CD4-positive, alpha-beta T cell treated with Interleukin-10 for 1 hour (primary cell): ENCODE data around the gene GPR142.

Experiments
- DNase-seq: peaks from one replicate; pipeline ENCODE4 v3.0.0-alpha.2; 2020

GPR142 gene

DNA sequence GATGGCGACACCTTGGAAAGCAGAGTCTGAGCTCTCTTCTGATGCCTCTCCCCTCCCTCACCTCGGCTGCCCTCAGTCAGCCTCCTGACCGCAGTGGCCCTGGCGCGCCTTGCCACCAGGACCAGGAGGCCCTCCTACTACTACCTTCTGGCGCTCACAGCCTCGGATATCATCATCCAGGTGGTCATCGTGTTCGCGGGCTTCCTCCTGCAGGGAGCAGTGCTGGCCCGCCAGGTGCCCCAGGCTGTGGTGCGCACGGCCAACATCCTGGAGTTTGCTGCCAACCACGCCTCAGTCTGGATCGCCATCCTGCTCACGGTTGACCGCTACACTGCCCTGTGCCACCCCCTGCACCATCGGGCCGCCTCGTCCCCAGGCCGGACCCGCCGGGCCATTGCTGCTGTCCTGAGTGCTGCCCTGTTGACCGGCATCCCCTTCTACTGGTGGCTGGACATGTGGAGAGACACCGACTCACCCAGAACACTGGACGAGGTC, 4.4 kb downstream of the GPR142 start:
- no peak for DNase-seq

DNA sequence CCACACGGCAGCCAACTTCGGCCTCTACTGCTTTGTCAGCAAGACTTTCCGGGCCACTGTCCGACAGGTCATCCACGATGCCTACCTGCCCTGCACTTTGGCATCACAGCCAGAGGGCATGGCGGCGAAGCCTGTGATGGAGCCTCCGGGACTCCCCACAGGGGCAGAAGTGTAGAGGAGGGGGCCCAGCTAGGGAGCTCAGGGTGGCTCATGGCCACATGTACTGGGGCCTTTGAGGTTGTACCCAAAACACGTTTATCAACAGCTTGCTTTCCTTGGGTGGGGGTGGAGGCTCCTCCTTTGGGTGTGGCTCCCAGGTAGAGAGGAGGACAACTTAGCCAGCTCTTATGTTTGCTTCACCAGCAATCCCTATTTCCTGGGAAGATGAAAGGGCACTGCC, 5.1 kb downstream of the GPR142 start:
- DNase-seq = no peak

DNA sequence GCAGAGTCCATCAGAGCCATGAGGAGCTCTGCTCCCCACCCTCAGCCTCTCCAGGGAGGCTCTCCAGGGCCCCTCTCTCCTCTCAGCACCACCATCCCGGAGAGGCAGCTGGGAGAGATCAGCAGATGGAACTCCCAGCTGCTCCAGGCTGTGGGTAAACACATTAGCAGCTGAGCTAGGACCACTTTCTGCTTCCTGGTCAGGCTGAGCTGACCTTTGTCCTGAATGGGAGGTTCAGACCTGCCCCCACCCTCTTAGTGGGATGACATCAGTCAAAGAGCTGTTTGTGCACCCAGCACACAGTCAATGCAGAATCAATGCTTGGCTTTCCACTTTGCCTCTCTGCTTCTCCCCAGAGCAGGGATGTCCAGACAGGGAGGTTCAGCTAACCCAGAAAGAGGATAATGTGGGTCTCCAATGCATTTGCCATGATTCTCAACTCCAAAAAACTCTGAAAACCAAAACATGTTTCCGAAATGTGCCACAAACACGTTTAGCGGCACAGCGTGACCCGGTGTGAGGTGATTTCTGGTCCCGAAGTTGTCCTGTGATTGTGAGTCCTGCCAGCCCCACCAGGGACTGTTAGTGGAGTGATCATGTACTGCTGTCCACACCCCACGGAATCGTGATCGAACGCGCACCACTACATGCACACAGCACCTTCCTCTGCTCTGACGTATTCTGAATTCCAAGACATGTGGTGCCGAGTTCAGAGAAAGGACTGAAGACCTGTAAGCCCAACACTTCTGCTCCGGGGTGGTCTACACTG, 6.7 kb downstream of the GPR142 start:
- no peak for DNase-seq

DNA sequence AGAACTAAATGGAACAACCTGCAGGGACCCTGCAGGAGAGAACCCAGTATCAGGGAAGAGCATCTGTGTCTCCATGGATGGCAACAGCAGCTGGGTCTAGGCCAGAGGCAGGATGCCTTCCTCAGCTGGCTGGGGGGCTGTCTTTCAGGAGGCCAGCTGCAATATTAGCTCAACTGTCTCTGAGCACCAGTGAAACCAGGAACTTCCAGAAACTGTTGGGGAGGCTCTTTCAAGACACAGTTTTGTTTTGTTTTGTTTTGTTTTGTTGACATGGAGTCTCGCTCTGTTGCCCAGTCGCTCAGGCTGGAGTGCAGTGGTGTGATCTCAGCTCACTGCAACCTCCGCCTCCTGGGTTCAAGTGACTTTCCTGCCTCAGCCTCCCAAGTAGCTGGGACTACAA, 7.6 kb downstream of the GPR142 start:
- no peak for DNase-seq

DNA sequence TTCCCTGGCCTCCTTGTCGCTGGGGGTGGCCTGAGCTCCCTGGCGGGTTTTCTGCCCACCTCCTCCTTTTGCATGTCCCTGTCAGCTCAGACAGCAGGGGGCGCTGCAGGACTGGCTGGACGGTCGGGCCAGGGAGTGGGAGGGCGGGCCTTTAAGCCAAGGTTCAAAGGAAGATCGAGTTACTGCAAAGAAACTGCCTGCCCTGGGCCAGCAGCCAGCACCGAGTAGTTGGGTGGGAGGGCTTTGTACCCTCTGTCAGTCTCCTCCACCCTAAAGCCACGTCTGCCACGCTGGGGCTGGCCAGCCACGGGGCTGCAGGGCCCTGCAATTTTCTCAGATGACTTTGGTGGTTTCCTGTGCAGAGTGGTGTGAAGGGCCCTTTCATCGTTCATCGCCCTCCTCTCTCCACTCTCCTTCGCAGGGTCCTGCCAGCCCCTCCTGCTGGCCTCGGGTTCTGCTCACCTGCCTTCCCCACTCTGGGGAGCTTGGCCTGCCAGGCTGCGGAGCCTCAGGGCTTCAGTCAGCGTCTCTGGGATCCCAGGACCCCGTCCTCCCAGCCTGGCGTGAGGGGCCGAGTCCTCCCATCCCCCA, 12.3 kb downstream of the GPR142 start:
- DNase-seq = peak; percentile 90

DNA sequence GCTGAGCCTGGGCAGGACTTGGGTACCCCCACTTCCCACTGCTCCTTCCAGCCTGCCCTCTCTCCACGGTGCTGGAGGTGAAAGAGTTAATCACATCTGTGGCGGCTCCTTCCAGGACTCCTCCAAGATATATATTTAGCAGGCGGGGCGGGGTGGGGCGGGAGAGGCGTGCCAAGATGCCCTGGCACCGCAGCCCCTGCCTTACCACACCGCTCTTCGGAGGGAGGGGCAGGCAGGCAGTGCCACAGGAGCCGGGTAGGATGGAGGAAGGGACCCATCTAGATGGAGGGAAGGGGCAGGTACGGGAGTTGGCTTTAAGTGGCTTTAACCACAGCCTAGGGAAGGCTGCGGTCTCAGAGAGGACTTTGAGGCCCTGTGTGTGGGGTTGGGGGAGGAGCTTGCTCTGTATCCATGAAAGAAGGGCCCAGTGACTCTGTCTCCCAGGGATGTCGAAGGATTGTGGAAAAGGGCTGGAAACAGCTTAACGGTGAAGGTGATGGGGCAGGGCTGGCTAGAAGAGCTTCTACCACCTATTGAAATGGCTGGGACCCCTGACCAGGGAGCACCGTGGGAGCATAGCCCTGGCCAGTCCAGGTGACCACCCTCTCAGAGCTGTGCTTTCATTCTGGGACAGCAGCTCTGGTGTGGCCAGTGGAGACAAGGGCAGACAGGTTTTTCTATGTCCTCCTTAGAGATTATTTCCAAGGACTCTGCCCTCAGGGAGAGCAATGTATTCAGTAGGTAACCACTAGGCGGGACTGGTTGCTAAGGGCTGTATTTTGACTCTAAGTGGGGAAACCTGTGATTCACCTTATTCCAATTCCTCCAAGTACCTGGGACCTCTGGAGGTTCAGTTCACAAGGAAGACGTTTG, 13.0 kb downstream of the GPR142 start:
- DNase-seq = no peak

DNA sequence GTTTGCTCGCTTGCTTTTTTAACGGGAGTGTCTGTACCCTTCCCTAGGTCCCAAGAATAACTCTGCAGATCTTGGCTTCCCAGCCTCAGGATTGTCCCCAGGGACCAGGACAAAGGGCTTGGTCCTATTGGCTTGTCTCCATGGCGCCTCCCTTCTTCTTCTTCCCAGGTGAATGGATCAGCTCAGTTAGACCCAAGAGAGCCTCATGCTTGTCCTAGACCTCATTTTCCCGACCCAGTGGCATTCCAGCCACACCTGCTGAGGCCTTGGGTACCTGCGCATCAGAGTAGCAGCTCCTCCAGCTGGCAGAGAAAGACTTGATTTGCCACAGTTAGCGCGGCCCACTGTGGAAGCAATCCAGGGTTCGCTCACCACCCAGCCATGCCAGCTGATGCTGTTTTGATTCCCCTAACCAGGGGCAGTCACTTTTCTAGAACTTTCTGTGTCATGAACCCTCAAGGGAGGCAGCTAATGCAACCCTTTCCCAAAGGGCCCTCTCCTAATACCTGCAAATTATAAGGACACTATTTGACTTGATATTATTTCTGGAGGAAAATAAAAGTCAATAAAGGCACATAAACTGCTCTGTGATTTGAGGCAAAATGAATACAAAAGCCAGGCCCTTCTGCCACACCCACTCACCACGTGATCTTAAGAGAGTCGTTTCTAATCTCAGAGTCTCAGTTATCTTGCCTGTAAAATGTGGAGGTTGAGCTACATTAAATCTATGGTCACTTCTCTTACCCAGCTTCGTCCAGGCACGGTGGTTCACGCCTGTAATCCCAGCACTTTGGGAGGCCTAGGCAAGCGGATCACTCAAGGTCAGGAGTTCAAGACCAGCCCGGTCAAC, 13.9 kb downstream of the GPR142 start:
- no peak for DNase-seq

DNA sequence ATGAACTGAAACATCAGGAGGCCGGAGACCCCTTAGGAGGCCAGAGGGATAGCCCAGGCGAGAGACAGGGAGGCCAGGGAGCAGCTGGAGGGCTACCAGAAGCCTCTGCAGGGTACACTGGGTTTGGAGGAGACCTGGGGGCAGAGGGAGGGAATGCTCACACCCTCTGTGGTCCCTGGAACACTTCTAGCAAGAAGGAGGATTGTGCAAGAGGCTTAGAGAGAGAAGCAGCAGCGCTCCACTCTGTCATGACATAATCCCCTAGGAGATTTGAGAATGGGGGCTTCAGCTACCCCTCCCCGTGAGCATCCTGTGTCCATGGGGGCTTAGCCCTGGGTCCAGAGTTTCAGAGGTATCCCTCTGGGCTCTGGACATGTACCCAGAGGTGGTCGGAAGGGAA, 15.8 kb downstream of the GPR142 start:
- DNase-seq = no peak

DNA sequence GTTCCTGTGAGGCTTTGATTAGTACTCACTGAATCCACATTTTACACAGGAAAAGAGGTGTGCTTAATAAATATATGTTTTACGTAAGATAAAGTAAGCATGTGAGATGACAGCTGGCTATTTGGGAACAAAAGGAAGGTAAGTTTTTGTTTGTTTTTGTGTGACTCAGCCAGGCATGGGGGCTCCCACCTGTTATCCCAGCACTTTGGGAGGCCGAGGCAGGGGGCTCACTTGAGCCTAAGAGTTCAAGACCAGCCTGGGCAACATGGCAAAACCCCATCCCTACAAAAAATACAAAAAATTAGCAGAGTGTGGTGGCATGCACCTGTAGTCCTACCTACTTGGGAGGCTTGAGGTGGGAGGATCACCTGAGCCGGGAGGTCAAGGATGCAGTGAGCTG, 17.9 kb downstream of the GPR142 start:
- no peak for DNase-seq

DNA sequence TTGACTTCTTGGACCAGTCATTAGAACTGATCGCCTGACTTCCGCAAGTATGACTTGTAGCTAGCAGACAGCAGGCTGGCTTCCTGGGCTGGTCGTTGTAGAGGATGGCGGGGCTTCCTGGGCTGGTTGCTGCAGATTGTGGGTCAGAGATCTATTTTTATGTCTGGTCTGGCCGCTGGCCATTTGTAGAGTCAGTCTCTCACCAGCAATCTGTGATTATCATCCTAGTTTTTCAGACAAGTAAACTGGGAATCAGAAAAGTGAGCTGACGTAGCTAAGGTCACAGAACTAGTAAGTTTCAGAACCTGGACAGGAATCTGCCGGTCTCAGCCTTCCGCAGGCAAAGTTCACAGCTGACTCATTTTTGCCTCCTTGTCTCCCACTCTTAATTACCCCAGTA, 19.1 kb downstream of the GPR142 start:
- no peak for DNase-seq

DNA sequence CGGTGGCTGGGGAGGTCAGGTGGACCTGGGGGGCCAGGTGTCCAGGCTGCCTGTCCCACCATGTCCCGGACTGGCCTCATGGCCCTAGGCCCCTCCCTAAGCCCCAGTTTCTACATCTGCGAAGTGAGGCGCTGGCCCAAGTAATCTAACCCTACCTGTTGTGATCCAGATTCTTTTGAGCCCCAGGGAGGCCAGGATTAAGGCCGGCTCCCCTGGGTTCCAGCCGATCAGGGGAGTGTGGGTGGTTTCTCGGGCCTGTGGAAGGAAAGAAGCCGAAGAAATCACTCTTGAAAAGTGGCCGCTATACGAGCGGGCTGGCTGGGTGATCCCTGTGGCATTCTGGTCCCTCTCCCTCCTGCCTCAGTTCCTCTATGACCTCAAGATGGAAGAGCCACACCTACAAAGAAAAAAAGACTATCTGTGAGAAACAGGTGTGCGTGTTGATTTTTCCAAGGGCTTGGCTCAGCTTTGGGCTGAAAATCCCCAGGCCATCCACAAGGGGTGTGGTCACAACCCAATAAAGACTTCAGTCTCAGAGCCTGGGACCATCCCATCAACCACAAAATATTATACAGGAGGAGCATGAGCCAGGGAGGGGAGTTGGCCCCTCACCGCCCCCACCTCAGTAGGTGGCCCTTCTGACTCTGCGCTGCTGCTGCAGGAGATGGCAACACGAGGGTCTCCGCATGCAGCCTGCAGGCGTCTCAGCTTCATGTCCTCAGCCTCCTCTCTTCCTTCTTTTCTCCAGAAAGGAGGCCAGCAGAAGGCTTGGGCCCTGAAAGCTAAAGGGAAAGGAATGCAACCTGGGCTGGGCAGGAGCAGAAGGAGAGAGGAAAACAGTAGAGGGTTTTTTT, 20.3 kb downstream of the GPR142 start:
- no peak for DNase-seq

DNA sequence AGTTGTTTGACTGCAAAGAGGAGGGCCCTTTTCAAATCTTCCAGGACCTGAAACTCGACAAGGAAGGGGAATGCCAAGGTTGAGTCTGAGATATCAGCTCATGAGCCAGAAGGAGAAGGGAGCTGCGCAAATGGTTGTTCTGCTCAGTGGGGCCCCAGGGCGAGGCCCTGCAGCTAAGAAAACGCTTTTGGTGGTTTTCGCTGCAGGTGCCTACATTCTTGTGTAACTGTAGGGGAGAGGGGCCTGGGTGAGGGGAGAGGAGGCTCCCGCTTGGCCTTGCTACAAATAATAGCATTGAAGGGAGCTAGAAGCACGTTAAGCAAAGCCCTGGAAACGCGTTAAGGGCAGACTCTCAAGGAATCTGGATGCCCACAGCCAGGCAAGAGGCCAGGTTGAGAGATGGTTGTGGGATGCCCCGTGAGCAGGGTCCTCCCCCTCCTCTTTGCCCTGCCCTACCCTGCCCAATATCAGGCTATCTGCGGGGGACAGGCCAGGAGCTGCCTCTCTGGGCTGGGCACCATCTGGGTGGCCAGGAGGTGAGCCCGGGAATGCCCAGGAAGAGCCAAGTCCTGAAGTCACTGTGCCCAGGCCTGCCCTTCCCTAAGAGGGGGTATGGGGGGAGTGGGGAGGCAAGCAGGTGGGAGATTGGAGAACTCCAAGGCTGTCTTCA, 21.9 kb downstream of the GPR142 start:
- no peak for DNase-seq

DNA sequence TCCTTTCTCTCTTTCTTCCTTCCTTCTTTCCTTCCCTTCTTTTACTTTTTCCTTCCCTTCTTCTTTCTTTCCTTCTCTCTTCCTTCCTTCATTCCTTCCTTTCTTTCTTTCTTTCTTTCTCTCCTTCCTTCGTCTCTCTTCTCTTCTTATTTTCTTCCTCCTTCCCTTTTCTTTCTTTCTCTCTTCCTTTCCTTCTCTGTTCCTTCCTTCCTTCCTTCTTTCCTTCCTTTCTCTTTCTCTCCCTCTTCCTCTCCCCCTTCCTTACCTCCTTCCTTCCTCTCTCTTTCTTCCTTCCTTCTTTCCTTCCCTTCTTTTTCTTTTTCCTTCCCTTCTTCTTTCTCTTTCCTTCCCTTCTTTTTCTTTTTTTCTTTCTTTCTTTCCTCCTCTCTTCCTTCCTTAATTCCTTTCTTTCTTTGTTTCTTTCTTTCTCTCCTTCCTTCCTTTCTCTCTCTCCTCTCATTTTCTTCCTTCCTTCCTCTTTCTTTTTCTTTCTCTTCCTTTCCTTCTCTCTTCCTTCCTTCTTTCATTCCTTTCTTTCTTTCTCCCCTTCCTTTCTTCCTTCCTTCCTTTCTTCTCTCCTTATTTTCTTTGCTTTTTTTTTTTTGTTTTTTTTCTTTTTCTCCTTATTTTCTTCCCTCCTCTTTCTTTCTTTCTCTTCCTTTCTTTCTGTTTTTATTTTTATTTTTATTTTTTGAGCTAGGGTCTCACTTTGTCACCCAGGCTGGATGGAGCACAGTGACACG, 22.8 kb downstream of the GPR142 start:
- DNase-seq = no peak

DNA sequence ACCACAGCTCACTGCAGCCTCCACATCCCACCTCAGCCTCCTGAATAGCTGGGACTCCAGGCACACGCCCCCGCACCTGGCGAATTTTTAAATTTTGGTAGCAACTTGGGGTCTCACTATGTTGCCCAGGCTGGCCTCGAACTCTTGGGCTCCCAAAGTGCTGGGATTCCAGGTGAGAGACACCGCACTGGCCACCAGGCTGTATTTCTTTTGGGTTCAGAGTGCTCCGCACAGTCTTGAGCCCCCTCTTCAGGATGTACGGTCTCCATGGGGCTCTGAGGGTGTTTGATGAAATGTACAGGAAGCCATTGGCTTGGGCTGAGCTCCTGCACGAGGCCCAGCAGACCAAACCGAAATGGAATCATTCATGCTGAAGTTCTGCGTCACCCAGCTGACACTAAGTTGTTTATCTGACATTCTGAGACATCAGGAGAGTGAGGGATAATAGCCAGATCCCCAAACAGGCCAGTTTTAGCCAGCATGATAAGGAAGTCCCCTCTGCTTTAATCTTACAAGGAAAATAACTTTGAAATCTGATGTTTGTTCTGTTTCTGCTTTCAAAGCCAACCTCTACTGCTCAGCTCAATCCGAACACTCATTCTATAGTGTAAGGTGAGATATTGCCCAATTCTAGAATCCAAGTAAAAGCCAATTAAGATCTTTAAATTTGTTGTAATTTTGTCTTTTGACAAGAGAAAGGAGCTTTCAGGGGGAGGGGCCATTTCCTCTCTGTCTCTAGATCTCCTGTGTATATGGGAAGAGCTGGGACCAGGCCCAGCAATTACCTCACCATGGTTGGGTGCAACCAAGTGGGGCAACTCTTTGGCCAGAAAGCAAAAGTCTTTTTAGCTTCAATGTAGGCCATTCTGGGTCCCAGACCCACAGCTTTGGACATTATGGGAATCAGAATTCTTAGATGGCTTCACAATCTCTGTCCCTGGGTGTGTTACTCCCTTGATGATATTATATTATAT, 23.7 kb downstream of the GPR142 start:
- no peak for DNase-seq

DNA sequence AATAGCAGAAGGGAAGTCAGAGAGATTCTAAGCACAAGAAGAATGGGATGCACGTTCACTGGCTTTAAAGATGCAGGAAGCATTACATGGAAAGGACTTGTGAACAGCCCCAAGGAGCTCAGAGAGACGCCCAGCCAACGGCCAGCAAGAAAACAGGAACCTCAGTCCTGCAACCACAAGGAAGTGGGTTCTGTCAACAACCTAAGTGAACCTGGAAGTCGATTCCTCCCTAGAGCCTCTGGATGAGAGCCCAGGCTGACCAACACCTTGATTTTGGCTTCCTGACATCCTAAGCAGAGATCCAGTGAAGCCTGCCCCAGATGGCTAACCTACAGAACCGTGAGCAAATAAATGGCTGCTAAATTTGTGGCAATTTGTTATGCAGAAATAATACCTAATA, 24.5 kb downstream of the GPR142 start:
- no peak for DNase-seq

DNA sequence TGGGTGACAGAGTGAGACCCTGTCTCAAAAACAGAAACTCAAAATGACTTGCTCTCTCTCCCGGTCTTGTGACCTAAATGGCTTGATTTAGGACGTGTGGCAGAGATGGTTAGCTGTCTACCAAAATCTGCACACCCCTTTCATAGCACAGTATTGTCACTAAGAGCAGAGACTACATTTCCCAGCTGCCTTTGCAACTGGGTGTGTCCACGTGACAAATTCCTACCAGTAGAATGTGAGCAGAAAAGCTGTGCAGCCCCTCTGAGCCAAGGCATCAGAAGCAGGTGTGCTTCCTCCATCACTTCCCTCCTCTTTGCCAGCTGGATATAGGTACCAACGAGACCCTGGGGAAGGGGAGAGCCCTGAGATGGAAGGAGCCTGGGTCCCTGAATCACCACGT, 25.5 kb downstream of the GPR142 start:
- no peak for DNase-seq

DNA sequence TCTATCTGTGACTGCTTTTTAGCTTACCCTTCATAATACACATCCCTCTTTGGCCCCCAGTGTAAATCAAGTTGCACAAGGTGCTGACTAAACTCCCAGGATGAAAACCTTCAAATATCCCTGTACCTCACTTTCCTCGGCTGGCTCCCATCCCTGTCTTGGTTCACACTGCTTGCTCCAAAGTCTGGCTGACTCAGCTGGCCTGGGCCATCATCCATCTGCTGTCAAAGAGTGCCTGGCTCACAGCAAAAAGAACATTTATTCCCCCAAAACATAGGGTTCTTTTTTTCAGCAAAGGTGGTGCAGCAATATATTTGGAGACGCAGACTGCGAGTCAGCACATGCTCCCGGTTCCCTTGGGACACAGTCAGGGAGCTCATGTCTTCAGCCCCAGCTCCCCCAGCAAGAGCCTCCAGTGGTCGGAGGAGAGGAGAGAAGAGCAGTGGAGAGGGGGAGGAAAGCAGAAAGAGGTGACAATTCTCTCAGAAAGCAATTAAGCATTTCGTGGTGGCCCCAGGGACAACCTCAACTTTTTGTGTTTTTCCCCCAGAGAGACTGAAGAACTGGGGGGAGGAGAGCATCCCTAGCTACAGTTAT, 26.1 kb downstream of the GPR142 start:
- DNase-seq = no peak

DNA sequence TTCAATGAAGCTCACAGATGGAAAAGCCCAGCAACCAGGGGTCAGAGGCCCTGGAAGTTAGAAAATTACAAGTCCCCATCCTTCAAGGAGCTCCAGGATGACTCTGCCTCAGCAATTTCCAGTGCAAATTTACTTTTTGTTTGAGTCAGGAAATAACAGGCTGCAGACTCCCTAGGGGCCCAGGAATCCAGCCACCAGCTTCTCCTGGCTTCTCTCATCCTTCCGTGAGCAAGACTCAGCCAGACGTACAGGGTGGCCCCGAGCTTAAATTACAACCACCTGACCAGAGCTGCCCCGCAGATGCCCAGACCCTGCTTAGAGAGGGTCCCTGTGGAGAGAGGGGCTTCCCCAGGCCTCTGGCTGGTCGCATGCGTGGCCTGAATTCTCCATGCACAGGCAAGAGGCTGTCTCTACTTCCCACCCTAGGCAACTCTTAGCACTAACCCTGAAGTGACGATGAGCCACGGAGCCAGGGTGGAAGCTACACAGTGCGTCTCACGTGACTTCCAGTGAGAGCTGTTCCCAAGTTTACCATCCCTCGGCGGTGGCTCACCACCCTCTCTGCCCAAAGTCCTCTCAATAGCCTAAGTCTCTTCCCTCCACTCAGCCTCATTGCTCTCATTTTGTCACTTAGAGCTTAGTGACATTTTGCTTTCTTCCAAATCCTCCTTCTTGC, 27.1 kb downstream of the GPR142 start:
- DNase-seq = no peak
